ENCODE data around the gene ZNF26.
"Not testable (repeated sequence)": the region's sequence is repeated elsewhere in the genome, so short reads cannot be mapped to it uniquely, and the experiment has no call there.

DNA sequence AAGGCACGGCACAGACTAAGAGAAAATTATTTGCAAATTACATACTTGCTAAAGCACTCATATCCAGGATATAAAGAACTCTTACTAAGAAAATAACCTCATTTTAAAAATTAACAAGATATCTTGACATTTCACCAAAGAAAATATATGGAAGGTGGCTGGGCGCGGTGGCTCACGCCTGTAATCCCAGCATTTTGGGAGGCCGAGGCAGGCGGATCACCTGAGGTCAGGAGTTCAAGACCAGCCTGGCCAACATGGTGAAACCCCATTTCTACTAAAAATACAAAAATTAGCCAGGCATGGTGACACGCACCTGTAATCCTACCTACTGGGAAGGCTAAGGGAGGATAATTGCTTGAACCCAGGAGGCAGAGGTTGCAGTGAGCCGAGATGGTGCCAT is 49.2 kb upstream of the ZNF26 start:
- TF ChIP-seq CTCF (IDR thresholded peaks at IDR 0.05); EZH2 (IDR thresholded peaks at IDR 0.05; ENCODE audit: borderline replicate concordance, insufficient read depth, low read depth, low read length, poor library complexity, severe bottlenecking): not testable (repeated sequence)

Data from B cell (primary cell).